ENCODE data around the gene GRIN1. TPM values are rescaled to one million over a fixed set of nuclear protein-coding genes. Genes with fewer than 3 reads are reported as not detected.

The GRIN1 gene
- total and polyA plus RNA-seq, 10 of the 15 experiments (the other 5 are each of a cell fraction or from before 2014, with no cell fraction given), result 0.05 to 0.10 (median 0.06) TPM; not detected in 6

DNA sequence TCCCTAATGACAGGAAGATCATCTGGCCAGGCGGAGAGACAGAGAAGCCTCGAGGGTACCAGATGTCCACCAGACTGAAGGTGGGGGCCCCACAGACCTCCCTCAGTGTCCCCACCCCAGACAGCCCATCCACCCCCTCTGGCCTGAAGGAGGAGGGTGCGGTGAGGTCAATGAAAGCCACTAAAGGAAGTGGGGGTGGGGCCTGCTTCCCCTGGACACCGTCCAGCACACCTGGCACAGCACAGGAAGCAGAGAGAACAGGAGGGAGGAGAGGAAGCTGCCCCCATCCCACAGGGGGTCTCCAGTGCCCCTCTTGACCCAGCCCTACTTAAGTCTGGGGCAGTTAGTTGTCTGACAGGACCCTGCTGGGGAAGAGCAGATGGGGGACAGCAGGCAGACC, 19.7 kb downstream of the GRIN1 start (continued):
- TF ChIP-seq FOXK2 (IDR thresholded peaks at IDR 0.05) (no peak), RUNX3 (IDR thresholded peaks at IDR 0.05; ENCODE audit: low read length) (peak; percentile 54), RFX5 (IDR thresholded peaks at IDR 0.05; ENCODE audit: low read depth, low read length) (no peak), EP300 (IDR thresholded peaks at IDR 0.05; ENCODE audit: borderline replicate concordance in 1 of 2, control insufficient read depth in 1 of 2, low read depth in 2 of 2, low read length in 2 of 2) (no peak), STAT1 (conservative IDR thresholded peaks at IDR 0.05) (no peak), JUND (IDR thresholded peaks at IDR 0.05; ENCODE audit: low read depth, low read length) (no peak), SPI1 (IDR thresholded peaks at IDR 0.05; ENCODE audit: borderline replicate concordance, insufficient read depth, low read depth, low read length) (peak; percentile 8; the same call in 1 of the 2 replicates), NR2C2 (IDR thresholded peaks at IDR 0.05; ENCODE audit: borderline replicate concordance, control insufficient read depth, insufficient read length, low read depth) (no peak), NFYA (IDR thresholded peaks at IDR 0.05; ENCODE audit: borderline replicate concordance, low read depth, low read length) (no peak)
- TF ChIP-seq, protein P1, sequence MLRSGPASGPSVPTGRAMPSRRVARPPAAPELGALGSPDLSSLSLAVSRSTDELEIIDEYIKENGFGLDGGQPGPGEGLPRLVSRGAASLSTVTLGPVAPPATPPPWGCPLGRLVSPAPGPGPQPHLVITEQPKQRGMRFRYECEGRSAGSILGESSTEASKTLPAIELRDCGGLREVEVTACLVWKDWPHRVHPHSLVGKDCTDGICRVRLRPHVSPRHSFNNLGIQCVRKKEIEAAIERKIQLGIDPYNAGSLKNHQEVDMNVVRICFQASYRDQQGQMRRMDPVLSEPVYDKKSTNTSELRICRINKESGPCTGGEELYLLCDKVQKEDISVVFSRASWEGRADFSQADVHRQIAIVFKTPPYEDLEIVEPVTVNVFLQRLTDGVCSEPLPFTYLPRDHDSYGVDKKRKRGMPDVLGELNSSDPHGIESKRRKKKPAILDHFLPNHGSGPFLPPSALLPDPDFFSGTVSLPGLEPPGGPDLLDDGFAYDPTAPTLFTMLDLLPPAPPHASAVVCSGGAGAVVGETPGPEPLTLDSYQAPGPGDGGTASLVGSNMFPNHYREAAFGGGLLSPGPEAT (IDR thresholded peaks at IDR 0.05; ENCODE audit: low read depth), result no peak
